HG03342 (cell line): ENCODE data around the gene SULT2B1.
"Not testable (repeated sequence)": the region's sequence is repeated elsewhere in the genome, so short reads cannot be mapped to it uniquely, and the experiment has no call there.

Experiments used
- ATAC-seq: cut with Tn5 transposase; IDR thresholded peaks from one replicate; pipeline ENCODE4 v1.9.1; 2021; ENCODE audit warnings: mild to moderate bottlenecking, moderate library complexity; ENCODE audit not compliant: unreplicated experiment

Gene SULT2B1

DNA sequence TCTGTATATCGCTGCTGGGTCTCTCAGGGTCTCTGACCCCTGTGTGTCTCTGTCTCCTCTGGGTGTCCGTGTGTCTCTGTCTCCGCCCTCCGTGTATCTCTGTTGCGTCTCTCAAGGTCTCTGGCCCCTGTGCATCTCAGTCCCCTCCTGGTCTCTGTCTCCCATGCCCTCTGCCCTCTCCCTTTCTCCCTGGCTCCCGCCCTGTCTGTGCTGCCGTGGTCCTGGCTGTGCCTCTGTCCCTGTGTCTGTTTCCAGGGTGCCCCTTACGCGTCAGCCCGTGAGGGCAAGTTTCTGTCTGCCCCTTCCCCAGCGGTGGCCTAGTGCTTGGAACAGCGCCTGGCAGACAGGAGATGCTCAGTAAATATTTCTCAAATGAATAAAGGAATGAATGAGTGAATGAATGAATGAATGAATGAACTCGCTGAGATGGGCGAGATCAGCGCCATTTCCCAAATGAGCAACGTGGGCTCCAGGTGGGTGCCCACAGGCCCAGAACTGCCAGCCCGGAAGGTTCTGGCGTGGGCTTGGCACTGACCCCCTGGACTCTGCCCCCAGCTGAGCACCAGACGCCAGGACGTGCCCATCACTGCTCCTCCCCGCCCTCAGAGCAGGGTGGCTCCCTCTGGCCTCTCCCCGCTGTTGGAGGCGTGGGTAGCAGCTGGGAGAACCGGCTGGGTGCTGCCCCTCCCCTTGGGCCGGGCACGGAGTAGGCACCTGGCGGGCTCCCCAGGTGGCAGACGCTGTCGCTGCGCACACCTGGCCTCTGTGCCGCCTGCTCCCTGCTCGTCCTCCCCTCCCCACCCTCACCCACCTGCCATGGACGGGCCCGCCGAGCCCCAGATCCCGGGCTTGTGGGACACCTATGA lies at the start of gene SULT2B1:
Gene SULT2B1 (plus strand): TSS at position 736 of the 866 bp plus-strand sequence. CDS start 81 bp downstream, at position 817.
- ATAC-seq, result no peak

DNA sequence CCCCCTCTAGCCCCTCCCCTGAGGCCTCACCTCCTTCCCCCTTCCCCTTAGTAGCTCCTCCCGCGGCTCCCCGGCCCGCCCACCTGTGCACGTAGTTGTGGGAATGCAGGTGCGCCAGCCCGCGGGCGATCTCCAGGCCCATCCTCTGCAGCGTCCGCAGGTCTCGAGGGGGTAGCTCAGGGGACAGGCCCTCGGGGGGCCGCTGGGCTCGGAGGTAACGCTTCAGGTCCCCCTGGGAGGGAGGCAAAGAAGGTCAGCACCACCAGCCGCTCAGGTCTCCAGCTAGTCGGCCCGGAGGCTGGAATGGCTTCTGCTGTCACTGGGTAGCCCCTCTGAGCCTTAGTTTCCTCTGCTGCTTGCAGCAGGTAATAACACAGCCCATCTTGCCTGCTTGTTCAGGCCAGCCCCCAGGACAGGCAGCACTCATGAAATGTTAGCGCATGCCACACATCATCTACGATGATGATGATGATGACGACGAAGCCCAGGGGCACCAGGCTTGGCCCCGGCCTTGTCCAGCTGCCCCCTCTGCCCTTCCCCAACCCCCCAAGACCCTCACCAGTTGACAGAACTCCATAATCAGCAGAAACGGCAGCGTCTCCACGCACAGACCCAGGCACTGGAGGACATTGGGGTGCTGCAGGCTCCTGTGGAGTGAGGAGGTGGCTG lies 49.5 kb upstream of the SULT2B1 start:
- no peak for ATAC-seq

DNA sequence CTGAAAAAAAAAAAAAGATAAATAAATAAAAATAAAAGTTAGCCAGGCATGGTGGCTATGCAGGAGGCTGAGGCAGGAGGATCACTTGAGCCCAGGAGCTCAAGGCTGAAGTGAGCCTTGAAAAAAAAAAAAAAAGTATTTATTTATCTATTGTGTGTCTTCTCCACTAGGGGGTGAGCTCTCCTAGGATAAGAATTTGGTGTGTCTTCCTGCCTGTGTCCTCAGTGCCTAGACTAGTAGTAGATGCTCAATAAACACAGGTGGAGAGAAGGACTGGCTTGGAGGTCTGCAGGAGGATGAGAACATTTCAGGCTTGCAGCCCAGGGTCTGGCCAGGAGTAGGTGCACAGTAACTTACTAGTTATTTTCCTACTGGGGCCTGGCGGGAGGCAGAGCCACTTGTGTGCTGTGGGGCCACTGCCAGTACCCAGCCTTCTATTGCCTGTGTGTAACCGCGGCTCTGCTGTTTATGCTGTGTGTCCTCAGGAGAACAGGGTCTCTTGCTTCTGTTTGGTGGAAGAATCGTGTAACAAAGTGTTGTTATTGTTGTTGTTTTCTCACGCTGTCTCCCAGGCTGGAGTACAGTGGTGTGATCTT lies 45.7 kb upstream of the SULT2B1 start:
- no peak for ATAC-seq

DNA sequence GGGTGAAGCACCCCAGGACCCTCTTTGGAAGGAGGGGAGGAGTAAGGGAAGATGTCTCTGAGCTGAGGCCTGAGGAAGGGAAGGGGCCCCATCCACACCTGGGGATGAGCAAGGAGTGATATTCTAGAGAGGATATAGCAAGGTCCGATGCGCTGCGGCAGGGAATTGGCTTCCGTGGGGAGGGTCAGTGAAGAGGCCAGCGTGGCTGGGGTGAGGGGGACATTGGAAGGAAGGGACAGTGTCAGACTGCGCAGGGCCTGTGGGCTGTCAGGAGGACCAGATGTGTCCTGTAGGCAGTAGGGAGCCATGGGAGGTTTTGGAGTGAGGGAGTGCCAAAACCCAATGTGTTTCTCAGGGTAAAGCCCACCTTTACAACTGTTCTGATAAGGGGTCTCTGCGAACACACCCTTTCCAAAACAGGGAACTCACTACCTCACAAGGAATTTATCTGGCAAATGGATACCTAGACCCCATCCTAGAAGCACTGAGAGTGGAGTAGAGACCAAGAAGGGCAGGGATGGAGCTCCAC lies 44.0 kb upstream of the SULT2B1 start:
- no peak for ATAC-seq

DNA sequence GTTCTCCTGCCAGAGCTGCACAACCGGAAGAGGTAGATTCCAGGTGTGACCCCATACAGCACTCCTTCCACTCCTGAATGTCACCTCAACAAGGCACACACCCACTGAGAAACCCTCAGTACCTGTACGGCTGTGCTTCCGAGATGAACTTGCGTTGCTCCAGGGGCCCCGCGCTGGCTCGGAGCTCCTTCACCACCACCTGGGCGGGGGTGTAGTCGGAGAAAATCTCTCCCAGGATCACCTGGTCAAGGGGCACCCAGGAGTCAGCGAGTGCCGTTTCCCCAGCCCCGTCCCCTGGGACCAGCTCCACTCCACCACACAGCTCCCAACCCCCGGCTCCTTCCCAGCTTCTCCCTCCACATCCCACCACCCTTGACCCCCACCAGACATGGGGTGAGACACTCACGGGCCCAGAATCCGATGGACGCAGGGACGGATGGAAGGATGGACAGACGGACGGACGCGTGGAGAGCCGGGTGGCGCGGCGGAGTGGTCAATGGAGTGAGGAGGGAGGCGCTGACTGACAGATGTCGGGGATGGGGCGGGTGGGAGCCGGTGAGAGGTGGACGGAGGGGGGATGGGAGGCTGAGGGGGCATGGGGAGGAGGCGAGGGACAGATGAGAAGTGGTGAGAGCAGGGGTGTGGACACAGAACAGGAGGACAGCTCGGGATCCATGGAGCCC lies 43.1 kb upstream of the SULT2B1 start:
- ATAC-seq, result no peak

DNA sequence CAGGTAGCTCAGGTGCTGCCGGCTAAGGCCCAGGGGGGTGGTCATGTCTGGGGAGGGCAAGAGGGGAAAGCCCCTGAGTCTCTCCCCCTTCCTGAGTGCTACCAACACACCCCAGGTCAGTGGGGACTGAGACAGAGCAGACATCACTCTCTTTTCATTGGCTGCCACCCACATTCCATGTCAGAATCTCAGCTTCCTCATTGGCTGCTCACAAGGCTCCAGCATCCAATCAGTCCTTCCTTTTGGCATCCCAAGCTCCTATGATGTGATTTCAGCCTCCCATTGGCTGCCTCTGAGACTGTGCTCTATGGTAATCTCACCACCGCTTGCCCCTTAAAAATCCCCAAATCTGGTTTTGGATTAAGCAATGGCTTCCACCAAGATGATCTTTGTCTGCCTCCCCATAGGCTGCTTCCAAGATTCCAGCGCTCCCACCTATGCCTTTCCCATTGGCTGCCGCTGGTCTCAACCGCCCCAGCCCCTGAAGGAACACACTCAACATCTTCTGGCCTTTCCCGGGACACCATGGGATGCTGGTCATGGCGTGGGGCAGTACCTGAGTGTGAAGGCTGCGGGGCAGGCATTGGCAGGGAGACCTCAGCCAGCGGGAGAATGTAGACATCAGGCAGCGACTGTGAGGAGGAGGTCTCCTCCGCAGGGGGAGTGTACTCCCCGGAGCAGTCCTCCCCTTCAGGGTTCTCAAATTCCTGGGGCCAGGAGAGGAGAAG lies 42.3 kb upstream of the SULT2B1 start:
- ATAC-seq, result no peak

DNA sequence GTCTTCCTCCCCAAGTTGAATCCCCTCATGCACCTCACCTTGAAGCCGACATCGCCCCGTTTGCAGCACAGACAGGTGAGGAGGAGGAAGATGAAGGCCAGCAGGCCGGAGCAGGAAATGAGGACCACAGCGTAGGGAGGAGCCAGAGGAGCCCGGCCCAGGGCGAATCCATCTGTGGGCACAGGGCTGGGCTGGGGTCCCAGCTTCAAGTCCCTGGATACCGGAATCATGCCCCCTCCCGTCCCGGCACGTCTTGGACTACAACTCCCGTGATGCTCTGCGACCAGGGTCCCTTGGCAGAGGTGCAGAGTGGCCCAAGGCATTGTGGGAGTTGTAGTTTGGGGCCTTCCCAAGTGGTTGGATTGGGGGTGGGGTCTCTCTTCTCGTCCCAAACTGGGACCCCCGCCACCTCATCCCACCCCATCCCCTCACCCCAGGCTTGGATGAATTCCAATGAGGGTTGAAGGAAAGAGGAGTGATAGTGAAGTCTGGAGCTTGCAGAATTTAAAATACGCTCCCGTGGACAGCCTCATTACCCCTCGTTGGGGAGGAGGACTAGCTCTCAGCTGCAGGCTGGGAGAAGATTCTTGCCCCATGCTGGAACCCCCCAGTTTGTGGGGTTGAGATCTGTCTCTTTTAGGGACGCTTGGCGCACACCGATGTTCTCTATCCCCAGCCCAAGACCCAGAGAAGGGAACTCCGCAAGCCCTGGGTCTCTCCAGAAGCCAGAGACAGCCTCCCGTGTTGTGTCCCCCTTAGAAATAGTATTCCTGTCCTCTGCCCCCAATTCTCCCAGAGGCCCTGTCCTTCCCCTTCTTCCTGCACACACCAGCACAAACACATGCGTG lies 41.3 kb upstream of the SULT2B1 start:
- ATAC-seq, result no peak

DNA sequence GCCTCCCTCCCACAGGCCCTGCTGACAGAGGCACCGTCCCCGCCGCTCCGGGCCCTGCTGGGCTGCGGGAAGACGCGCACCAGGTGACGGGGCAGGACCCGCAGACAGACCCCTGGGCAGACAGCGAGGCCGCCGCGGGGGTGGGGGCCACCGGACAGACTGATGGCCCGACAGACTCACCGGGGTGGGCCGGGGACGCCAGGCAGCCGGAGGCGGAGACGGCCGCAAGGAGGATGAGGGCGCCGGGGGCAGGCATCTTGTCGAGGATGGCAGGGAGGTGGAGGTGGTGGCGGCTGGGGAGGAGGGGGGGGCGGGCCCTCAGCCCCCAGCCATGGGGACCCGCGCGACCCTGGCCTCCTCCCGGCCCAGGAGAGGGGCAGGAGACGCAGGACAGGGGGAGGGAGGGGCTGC lies 40.6 kb upstream of the SULT2B1 start:
- no peak for ATAC-seq

DNA sequence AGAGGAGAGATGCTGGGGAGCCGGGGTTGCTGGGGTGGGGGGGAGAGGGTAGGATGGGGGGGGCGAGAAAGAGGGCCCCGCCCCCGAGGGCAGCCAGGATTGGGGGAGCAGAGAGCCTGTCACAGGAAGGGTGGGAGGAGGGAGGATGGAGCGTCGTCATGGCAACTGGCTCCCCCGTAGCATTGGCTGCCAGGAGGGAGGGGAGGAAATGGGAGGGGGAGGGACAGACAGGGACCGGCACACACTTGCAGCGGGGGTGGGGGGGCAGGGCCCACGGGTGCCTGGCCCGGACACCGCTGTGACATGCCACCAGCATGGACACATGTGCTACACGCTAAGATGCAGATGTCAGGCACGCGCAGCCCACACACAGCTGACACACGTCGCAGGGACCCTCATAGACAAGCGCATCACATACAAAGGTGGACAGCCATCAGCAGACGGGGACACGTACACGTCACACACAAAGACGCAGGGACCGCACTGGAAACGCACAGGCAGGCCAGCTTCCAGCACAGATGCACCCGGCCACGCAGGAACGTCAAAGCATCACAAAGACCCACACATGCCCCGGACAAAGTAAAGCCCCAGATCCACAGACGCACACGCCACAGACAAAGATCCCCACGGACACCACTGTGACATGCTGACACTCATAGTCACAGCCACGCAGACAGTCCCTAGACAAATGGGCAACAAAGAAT lies 40.0 kb upstream of the SULT2B1 start, which contains the start of gene LMTK3:
Gene LMTK3 (minus strand): TSS at position 36 of the 704 bp plus-strand sequence. CDS start 259 bp downstream, outside the sequence.
- no peak for ATAC-seq

DNA sequence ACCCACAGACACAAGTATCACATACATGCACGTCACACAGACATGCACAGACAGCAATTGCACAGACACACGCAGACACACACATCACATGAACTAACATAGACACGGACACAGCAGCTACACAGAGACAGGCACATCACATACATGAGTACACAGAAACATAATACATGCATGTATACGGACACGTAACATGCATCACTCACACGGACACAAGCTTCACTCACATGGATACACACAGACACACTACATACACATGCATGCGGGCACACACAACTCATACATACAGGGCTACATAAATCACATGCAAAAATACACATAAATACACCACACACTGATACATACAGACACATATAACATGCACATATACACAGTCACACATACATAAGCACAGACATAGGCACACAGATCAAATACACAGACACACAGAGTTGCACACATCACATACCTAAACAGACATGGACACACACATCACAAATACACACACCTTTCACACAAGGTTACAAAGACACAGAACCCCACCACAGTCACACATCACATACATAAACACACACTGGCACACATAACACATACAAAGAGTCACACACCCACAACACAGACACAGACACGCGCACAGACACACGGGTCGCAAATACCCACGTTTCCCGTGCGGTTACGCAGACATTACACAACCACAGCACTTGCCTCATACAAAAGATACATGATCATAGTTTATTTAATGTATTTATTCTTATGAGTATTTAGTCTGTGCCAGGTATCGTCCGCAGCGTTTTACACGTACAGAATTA lies 39.3 kb upstream of the SULT2B1 start:
- ATAC-seq, result no peak

DNA sequence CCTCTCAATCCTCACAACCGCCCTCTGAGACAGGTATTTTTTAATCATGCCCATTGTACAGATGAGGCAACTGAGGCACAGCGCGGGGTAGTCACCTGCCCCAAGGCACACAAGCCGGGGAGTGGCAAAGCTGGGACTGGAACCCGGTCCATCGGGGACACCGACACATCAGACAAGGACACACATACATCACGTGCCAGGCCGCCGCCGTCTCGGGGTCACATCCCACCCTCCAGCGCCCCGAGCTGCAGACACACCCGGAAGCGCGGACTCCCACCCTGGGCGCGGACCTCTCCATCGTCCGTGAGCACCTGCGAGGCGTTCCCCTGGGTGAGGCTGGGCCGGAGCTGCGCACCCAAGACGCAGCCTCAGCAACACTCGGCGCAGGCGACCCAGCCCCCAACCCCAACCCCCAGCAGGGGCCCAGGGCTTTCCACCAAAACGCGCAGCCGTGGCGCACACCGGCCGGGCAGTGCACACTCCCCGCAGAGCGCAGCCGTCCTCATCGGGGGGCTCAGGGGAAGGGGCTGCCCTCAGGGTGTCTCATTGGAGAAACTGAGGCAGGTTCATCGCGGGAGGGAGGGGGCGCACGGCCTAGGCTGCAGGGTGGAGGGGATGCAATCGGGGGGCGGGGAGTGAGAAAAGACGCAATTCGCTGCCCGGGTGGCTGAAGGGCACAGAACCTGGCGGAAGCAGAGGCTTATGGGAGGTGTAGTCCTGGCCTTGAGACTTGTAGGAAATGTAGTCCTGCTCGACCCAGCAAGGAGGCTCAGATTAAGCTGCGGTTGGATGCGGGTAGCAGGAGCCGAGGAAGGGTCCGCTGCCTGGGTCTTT lies 38.5 kb upstream of the SULT2B1 start:
- no peak for ATAC-seq

DNA sequence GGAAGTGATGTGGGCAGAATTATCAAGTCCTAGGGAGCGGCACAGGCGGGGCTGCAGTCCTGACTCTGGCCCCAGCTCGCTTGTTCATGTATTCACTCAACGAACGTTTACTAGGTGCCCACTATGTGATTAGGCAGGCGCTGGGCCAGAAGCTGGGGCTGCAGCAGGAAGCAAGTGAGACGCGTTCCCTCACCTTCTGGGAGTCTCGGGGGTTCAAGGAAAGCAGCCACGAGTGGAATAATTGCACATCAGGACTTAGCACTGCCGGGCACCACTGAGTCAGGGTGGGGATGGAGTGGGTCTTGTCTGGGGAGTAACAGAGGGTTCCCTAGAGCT lies 37.9 kb upstream of the SULT2B1 start:
- no peak for ATAC-seq

DNA sequence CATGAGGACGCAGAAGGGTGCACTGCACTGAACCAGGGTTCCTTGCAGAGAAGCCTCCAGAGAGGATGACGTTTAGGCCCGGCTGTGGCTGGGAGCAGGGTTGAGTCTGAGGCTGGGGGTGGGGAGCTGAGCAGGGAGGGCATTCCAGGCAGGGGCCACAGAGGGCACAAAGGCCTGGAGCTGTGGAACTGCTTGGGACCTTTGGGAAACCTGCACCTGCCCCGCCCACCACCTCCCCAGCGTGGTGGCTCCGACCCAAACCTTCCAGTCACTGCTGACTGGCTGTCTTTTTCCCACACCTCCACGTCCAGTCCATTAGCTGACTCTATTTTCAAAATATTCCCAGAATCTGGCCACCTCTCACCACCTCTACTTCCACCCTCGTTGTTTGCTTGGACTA lies 35.4 kb upstream of the SULT2B1 start:
- no peak for ATAC-seq

DNA sequence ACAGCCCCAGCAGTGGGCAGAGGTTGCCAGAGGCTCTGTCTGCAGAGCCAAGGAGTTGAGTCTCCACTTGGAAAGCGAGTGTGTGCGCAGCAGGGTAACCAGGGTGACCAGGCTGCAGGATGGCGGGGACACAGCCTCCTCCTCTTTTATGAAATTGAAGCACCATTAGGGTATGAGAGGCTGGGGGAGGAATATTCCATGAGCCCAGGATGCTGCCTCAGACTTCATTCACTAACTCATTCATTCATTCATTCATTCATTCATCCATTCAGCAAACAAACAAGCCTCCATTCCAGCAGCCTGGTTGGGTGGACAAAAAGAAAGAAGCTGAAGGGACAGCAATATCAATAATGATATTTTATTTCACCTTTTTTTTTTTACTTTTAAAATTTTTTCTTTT lies 33.8 kb upstream of the SULT2B1 start:
- no peak for ATAC-seq

DNA sequence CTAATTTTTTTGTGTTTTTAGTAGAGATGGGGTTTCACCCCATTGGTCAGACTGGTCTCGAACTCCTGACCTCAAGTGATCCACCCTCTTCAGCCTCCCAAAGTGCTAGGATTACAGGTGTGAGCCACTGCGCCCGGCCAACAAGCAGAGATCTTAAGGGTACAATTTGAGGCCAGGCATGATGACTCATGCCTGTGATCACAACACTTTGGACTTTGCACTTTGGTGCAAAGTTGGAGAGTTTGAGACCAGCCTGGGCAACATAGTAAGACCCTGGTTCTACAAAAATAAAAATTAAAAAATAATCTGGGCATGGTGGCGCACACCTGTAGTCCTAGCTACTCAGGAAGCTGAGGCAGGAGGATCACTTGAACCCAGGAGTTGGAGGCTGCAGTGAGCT lies 32.5 kb upstream of the SULT2B1 start:
- ATAC-seq, result not testable (repeated sequence)

DNA sequence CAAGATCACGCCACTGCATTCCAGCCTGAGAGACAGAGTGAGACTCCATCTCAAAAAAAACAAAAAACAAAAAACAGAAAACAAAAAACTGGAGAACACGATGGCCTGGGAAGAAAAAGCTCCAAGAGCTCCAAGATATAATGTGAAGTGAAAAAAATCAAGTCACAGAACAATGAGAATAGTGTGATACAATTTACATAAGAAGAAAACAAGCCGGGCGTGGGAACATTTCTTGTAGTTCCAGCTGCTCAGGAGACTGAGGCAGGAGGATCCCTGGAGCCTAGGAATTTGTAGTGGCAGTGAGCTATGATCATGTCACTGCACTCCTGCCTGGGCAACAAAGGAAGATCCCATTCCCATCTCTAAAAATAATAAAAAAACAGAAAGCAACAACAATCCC lies 31.8 kb upstream of the SULT2B1 start:
- ATAC-seq, result no peak

DNA sequence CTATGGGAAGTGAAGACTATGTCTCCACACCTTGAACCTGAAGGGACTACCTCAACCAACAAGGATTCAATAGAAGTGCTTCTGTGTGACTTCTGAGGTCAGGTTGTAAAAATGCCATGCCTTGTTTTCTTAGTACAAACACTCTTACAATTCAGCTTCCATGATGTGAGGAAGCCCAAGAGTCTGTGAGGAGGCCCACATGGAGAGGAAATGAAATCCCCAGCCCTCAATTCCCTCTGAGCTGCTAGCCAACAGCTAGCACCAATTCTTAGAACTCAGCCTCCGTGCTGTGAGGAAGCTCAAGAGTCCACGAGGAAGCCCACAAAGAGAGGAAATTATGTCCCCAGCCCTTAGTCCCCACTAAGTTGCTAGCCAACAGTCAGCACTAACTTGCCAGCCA lies 27.8 kb upstream of the SULT2B1 start:
- no peak for ATAC-seq
